NCI-H446 (cell line): ENCODE measurements around the gene NANOG.
"Not testable (repeated sequence)": the region's sequence is repeated elsewhere in the genome, so short reads cannot be mapped to it uniquely, and the experiment has no call there.

Experiments
- DNase-seq, 2 experiments: peaks; one replicate each; lab custom pipeline; 2025; lab: John Stamatoyannopoulos, UW

Gene NANOG

GRCh38 chr12:7806319-7806718, 17.1 kb downstream of the NANOG start:
- DNase-seq: not testable (repeated sequence)

GRCh38 chr12:7806863-7807487, 17.8 kb downstream of the NANOG start:
- DNase-seq: peak; percentile 11 to 46

GRCh38 chr12:7825754-7826153, 36.6 kb downstream of the NANOG start:
- DNase-seq: not testable (repeated sequence)

GRCh38 chr12:7829737-7830136, 40.5 kb downstream of the NANOG start:
- DNase-seq: not testable (repeated sequence)

- DNase-seq: peak in 1 of 2 experiments; percentile 20
Observed at GRCh38 chr12:7832059-7832696, 43.0 kb downstream of the NANOG start.

- DNase-seq: not testable (repeated sequence)
Observed at GRCh38 chr12:7833201-7833600, 44.0 kb downstream of the NANOG start.

- DNase-seq: no peak
Observed at GRCh38 chr12:7833831-7834230, 44.6 kb downstream of the NANOG start.

- no peak for DNase-seq
Observed at GRCh38 chr12:7834701-7835100, 45.5 kb downstream of the NANOG start.

GRCh38 chr12:7835116-7835515, 45.9 kb downstream of the NANOG start:
- no peak for DNase-seq

GRCh38 chr12:7835766-7836165, 46.6 kb downstream of the NANOG start:
- DNase-seq: no peak

GRCh38 chr12:7837366-7837765, 48.2 kb downstream of the NANOG start:
- DNase-seq: no peak

GRCh38 chr12:7839226-7839625, 50.0 kb downstream of the NANOG start:
- peak; percentile 26 to 77 for DNase-seq

GRCh38 chr12:7839848-7840247, 50.6 kb downstream of the NANOG start:
- not testable (repeated sequence) for DNase-seq

- not testable (repeated sequence) for DNase-seq
Observed at GRCh38 chr12:7842444-7842843, 53.2 kb downstream of the NANOG start.

- DNase-seq: not testable (repeated sequence)
Observed at GRCh38 chr12:7843149-7843548, 53.9 kb downstream of the NANOG start.

GRCh38 chr12:7843583-7843982, 54.4 kb downstream of the NANOG start:
- not testable (repeated sequence) for DNase-seq

GRCh38 chr12:7844116-7844515, 54.9 kb downstream of the NANOG start:
- no peak for DNase-seq

- not testable (repeated sequence) for DNase-seq
Observed at GRCh38 chr12:7847226-7848097, 58.3 kb downstream of the NANOG start.

GRCh38 chr12:7848098-7848422, 58.9 kb downstream of the NANOG start:
- DNase-seq: not testable (repeated sequence)
